Loucy (cell line): ENCODE measurements around the gene IQCK.

Source experiments
- H2AFZ ChIP-seq: fragments of 200-600 bp; sonication (generic); 2 replicates; pipeline ENCODE4 v1.6.0; 2016; ENCODE audit warnings: antibody characterized with exemption, mild to moderate bottlenecking, low read length, moderate library complexity
- H3F3A ChIP-seq: fragments of 200-600 bp; 2 replicates; pipeline ENCODE4 v1.6.0; 2016; ENCODE audit warnings: antibody characterized with exemption, low read depth, mild to moderate bottlenecking
- H3K27me3 ChIP-seq: fragments of 200-600 bp; sonication (generic); 2 replicates; pipeline ENCODE4 v1.6.1; 2014; ENCODE audit warnings: low read length, mild to moderate bottlenecking; ENCODE audit not compliant: insufficient read depth, poor library complexity, severe bottlenecking
- H3K36me3 ChIP-seq: fragments of 200-600 bp; sonication (generic); 2 replicates; pipeline ENCODE4 v1.6.1; 2016; ENCODE audit warnings: low read length; ENCODE audit not compliant: insufficient read depth
- H3K4me1 ChIP-seq: fragments of 200-600 bp; sonication (generic); 2 replicates; pipeline ENCODE4 v1.5.1; 2014; ENCODE audit warnings: low read length, mild to moderate bottlenecking; ENCODE audit not compliant: insufficient read depth, poor library complexity, severe bottlenecking
- H3K4me2 ChIP-seq: fragments of 200-600 bp; sonication (generic); 2 replicates; pipeline ENCODE4 v1.6.0; 2014; ENCODE audit warnings: antibody characterized with exemption, low read length, low read depth, mild to moderate bottlenecking; ENCODE audit not compliant: poor library complexity, severe bottlenecking
- H3K4me3 ChIP-seq: fragments of 200-600 bp; sonication (generic); 2 replicates; pipeline ENCODE4 v1.5.1; 2014; ENCODE audit warnings: low read length, mild to moderate bottlenecking, mixed read lengths; ENCODE audit not compliant: poor library complexity, severe bottlenecking
- H3K79me2 ChIP-seq: fragments of 200-600 bp; sonication (generic); 2 replicates; pipeline ENCODE4 v1.6.1; 2014; ENCODE audit warnings: low read length; ENCODE audit not compliant: insufficient read depth
- H3K9ac ChIP-seq: fragments of 200-600 bp; sonication (generic); 2 replicates; pipeline ENCODE4 v1.6.0; 2014; ENCODE audit warnings: mild to moderate bottlenecking, low read depth, low read length, moderate library complexity; ENCODE audit not compliant: poor library complexity, severe bottlenecking
- H3K9me2 ChIP-seq: fragments of 200-600 bp; sonication (generic); replicated peaks from 2 replicates; pipeline ENCODE4 v1.6.1; 2016; ENCODE audit warnings: low read depth, low read length, mixed read lengths
- H3K9me3 ChIP-seq: fragments of 200-600 bp; sonication (generic); 2 replicates; pipeline ENCODE4 v1.6.1; 2014; ENCODE audit warnings: mild to moderate bottlenecking, antibody characterized with exemption, low read length, low read depth; ENCODE audit not compliant: insufficient read depth
- H4K20me1 ChIP-seq: fragments of 200-600 bp; sonication (generic); 2 replicates; pipeline ENCODE4 v1.6.0; 2014; ENCODE audit warnings: antibody characterized with exemption, low read length, mild to moderate bottlenecking; ENCODE audit not compliant: insufficient read depth, poor library complexity, severe bottlenecking
- CTCF ChIP-seq: fragments of 200-600 bp; sonication (generic); conservative IDR thresholded peaks from 2 replicates; pipeline ENCODE4 v1.5.1; 2014; ENCODE audit warnings: mild to moderate bottlenecking, antibody characterized with exemption, low read length
- EZH2phosphoT487 ChIP-seq: fragments of 200-600 bp; IDR thresholded peaks from 2 replicates; pipeline ENCODE4 v1.6.1; 2018; ENCODE audit warnings: antibody characterized with exemption, mild to moderate bottlenecking, moderate library complexity, borderline replicate concordance

The IQCK gene

GRCh38 chr16:19757762-19758595 is 39.9 kb downstream of the IQCK start:
- H2AFZ ChIP-seq, result no peak overlapping the region
- H3K9me3 ChIP-seq, result no peaks in the 10 kb centered on the region
- H3K4me3 ChIP-seq, result no peak overlapping the region
- H3K4me2 ChIP-seq, result no peak overlapping the region
- no peaks in the 10 kb centered on the region for H3K79me2 ChIP-seq
- H3K36me3 ChIP-seq, result no peaks in the 10 kb centered on the region
- no peaks in the 10 kb centered on the region for H4K20me1 ChIP-seq
- H3F3A ChIP-seq, result no peaks in the 10 kb centered on the region
- no peak for TF ChIP-seq CTCF
- TF ChIP-seq EZH2phosphoT487, result no peak
- H3K9ac ChIP-seq, result no peak overlapping the region
- no peaks in the 10 kb centered on the region for H3K9me2 ChIP-seq
- H3K4me1 ChIP-seq, result no peaks in the 10 kb centered on the region
- H3K27me3 ChIP-seq, result no peaks in the 10 kb centered on the region

GRCh38 chr16:19760356-19761060 is 42.4 kb downstream of the IQCK start:
- TF ChIP-seq EZH2phosphoT487 (no peak), CTCF (no peak)
- no peaks in the 10 kb centered on the region for H3K36me3 ChIP-seq
- no peaks in the 10 kb centered on the region for H3K79me2 ChIP-seq
- no peaks in the 10 kb centered on the region for H3K4me1 ChIP-seq
- no peak overlapping the region for H3K4me2 ChIP-seq
- H3K9ac ChIP-seq, result no peak overlapping the region
- H3K27me3 ChIP-seq, result no peaks in the 10 kb centered on the region
- H2AFZ ChIP-seq, result no peak overlapping the region
- no peak overlapping the region for H3K4me3 ChIP-seq
- no peaks in the 10 kb centered on the region for H3F3A ChIP-seq
- no peaks in the 10 kb centered on the region for H4K20me1 ChIP-seq
- no peaks in the 10 kb centered on the region for H3K9me3 ChIP-seq
- no peaks in the 10 kb centered on the region for H3K9me2 ChIP-seq

GRCh38 chr16:19765860-19766553 is 47.9 kb downstream of the IQCK start:
- H3K4me2 ChIP-seq, result no peak overlapping the region
- H2AFZ ChIP-seq, result no peak overlapping the region
- H3K9me3 ChIP-seq, result 0 out of 2 replicates have a peak, but pooled peaks cover 4% of the 10 kb centered on the region
- H3K9me2 ChIP-seq, result no peaks in the 10 kb centered on the region
- H4K20me1 ChIP-seq, result no peaks in the 10 kb centered on the region
- no peaks in the 10 kb centered on the region for H3K27me3 ChIP-seq
- H3K4me3 ChIP-seq, result no peak overlapping the region
- H3F3A ChIP-seq, result no peaks in the 10 kb centered on the region
- H3K79me2 ChIP-seq, result no peaks in the 10 kb centered on the region
- H3K36me3 ChIP-seq, result no peaks in the 10 kb centered on the region
- H3K4me1 ChIP-seq, result no peaks in the 10 kb centered on the region
- TF ChIP-seq CTCF (no peak), EZH2phosphoT487 (no peak)
- H3K9ac ChIP-seq, result no peak overlapping the region
